GM19238 (cell line): ENCODE measurements around the gene TMEM154.

Experiments
- DNase-seq: peaks from one replicate; pipeline ENCODE4 v3.0.0; 2011; ENCODE audit warnings: low spot score; ENCODE audit not compliant: insufficient read length

Gene TMEM154

GRCh38 chr4:152630324-152630723, 49.5 kb downstream of the TMEM154 start:
- DNase-seq, result no peak

- DNase-seq, result no peak
Measured at GRCh38 chr4:152629908-152630307, 49.9 kb downstream of the TMEM154 start.

GRCh38 chr4:152628128-152628527, 51.7 kb downstream of the TMEM154 start:
- DNase-seq, result no peak

- DNase-seq, result no peak
Measured at GRCh38 chr4:152626790-152627189, 53.0 kb downstream of the TMEM154 start.

- DNase-seq, result no peak
Measured at GRCh38 chr4:152620915-152621314, 58.9 kb downstream of the TMEM154 start.

- DNase-seq, result no peak
Measured at GRCh38 chr4:152620218-152620617, 59.6 kb downstream of the TMEM154 start.

- DNase-seq, result no peak
Measured at GRCh38 chr4:152619556-152619955, 60.2 kb downstream of the TMEM154 start.

GRCh38 chr4:152618971-152619370, 60.8 kb downstream of the TMEM154 start:
- DNase-seq, result no peak

- no peak for DNase-seq
Measured at GRCh38 chr4:152616804-152617203, 63.0 kb downstream of the TMEM154 start.

- no peak for DNase-seq
Measured at GRCh38 chr4:152613841-152614721, 65.7 kb downstream of the TMEM154 start.

- no peak for DNase-seq
Measured at GRCh38 chr4:152613351-152613750, 66.4 kb downstream of the TMEM154 start.

- DNase-seq, result no peak
Measured at GRCh38 chr4:152610131-152610530, 69.7 kb downstream of the TMEM154 start.

GRCh38 chr4:152609481-152609880, 70.3 kb downstream of the TMEM154 start:
- DNase-seq, result no peak

GRCh38 chr4:152607178-152607577, 72.6 kb downstream of the TMEM154 start:
- no peak for DNase-seq

- no peak for DNase-seq
Measured at GRCh38 chr4:152606753-152607152, 73.0 kb downstream of the TMEM154 start.

- no peak for DNase-seq
Measured at GRCh38 chr4:152605641-152606335, 74.0 kb downstream of the TMEM154 start.

GRCh38 chr4:152605031-152605430, 74.8 kb downstream of the TMEM154 start:
- DNase-seq, result no peak

- no peak for DNase-seq
Measured at GRCh38 chr4:152601156-152601555, 78.6 kb downstream of the TMEM154 start.

GRCh38 chr4:152599636-152600035, 80.2 kb downstream of the TMEM154 start:
- no peak for DNase-seq

- no peak for DNase-seq
Measured at GRCh38 chr4:152599095-152599494, 80.7 kb downstream of the TMEM154 start.

GRCh38 chr4:152598454-152598853, 81.3 kb downstream of the TMEM154 start:
- DNase-seq, result no peak
